HG03432 (cell line): Measurements from ENCODE around the gene C13orf46.
"Not testable (repeated sequence)": the region's sequence is repeated elsewhere in the genome, so short reads cannot be mapped to it uniquely, and the experiment has no call there.

Experiments used
- ATAC-seq: cut with Tn5 transposase; IDR thresholded peaks from one replicate; pipeline ENCODE4 v1.9.1; 2021; ENCODE audit warnings: mild to moderate bottlenecking, moderate library complexity; ENCODE audit not compliant: unreplicated experiment

Gene C13orf46

GRCh38 chr13:113995051-113995601, 21.2 kb upstream of the C13orf46 start:
- ATAC-seq: no peak

DNA sequence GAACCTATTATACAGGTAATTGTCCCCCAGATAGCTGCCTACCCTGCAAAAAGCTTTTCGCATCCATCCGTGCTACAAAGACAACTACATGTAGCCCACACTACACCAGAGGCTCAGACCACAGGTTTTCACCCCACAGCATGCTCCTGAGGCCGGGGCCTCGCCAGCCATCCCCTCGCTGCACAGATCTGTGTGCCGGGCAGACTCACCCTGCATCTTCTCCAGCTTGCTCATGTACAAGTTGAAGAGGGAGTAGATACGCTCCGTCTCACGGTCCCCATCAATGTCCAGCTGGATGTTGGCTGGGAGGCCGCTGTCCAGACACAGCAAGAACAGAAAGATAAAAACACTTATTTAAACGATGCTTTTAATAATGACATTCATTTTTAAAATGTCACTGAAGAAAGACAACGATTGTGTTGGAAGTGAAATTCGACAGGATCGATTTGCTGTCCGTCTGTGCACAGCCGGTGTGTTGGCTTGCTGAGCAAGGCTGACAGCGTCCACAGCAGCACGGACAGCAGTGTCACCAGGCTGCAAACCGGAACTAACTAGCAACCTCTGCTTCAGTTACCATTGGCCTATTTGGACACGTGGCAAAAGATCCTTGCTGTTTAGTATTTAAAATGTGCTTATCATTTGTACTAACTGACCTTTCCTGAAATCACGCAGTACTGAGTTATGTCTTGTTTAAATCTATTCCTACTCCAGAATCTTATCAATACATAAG, 18.6 kb upstream of the C13orf46 start:
- no peak for ATAC-seq

- ATAC-seq: no peak
These were observed 17.9 kb upstream of the C13orf46 start for GRCh38 chr13:113991676-113992179.

DNA sequence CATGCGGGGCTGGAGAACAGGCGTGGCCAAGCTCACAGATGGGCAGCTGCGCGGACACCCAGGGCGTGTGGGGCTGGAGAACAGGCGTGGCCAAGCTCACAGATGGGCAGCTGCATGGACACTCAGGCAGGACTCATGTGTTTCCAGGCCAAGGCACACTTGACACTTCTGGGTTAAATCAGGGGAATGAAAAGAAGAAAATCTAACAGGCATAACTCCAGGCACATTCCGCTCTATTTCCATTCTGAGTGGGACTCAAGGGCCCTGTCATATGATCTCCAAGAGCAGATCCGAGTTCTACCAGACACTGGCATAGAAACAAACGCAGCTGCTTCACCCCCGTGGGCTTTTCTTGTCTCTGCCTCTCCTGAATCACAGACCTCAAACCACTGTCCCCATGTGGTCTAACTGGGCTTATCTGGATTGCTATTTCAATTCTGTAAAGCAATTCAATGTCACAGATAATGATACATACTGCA, 17.4 kb upstream of the C13orf46 start:
- ATAC-seq: no peak

GRCh38 chr13:113990321-113990837, 16.5 kb upstream of the C13orf46 start:
- no peak for ATAC-seq

DNA sequence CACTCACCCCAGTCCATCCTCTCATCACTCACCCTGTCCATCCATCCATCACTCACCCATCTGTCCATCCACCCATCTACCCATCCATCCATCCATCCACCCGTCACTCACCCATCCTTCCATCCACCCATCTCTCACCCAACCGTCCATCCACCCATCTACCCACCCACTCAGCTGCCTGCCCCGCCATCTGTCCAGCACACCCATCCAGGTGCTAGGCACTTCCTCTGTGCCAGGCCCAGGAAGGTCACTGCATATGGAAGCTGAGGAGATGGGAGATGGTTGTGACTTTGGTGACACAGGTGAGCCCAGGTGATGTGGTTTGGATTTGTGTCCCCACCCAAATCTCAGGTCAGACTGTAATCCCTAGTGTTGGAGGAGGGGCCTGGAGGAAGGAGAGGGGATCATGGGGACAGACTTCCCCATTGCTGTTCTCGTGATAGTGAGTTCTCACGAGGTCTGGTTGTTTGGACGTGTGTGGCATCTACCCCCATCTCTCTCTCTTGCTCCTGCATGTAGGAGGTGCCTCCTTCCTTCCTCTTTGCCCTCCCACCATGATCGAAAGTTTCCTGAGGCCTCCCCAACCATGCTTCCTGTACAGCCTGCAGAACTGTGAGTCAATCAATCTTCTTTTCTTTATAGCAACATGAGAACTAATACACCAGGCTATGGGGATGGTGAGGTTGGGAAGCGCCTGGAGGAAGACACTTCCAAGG, 15.9 kb upstream of the C13orf46 start:
- no peak for ATAC-seq

DNA sequence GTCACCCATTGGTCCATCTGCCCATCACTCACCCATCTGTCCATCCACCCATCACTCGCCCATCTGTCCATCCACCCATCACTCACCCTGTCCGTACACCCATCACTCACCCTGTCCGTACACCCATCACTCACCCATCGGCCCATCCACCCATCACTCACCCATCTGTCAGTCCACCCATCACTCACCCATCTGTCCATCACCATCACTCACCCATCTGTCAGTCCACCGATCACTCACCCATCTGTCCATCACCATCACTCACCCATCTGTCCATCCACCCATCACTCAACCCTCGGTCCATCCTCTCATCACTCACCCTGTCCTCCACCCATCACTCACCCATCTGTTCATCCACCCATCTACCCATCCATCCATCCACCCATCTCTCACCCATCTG, 15.0 kb upstream of the C13orf46 start:
- not testable (repeated sequence) for ATAC-seq

- no peak for ATAC-seq
These were observed 8.4 kb upstream of the C13orf46 start for GRCh38 chr13:113982296-113982661.

DNA sequence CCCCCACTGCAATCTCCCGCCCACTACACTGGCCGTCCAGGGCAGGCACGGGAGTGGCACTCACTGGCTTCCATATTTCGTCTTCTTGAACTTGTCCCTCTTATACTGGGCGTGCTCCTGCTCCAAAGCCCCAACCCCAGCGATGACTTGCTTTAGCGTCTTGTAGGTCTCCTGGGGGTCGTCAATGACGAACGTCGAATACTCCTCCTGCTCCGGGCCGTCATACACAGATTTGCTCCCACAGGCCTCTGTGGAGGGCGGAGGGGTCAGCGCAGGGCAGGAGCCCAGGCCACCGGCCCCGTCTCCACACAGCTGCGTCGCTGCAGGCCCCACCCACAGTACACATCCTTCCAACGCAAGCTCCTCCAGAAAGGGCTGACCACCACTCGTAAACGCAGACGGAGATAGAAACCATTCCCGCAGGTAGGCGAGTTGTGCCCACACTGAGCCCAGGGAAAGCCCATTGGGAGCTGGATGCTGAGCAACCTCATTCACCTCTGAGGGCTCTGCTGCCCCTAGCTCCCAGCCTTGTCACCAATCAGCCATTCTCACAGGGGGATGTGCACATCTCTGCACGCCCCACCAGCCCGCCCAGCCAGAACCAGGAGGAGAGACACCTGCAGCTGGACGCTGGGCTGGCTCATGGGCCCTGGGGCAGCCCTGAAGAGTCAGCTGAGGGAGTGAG, 7.9 kb upstream of the C13orf46 start:
- ATAC-seq: no peak

- ATAC-seq: no peak
These were observed 7.3 kb upstream of the C13orf46 start for GRCh38 chr13:113981194-113981605.

DNA sequence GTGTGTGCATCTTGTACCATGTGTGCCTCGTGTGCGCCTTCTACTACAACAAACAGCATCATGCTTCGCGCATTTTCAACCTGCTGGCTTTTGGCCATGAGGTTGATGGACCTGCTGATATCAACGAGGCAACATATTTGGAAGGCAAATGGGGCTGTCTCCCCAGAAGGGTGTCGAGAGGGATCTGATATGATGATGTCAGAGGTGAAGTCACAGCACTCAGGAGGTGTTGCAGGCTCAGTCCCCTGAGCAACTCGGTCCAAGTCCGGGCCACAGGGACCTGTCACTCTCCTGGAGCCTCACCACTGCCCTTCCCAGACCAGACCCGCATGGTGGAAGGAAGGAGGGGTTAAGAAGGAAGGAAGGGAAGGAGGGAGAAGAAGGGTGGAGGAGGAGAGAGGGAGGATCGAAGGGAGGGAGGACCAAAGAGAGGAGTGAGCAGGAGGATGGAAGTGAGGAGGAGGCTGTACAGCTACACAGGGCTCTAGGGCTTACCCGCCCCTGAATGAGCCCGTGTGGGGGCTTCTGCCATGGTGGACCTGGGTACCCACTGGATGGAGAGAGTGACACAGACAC, 6.7 kb upstream of the C13orf46 start:
- ATAC-seq: no peak

DNA sequence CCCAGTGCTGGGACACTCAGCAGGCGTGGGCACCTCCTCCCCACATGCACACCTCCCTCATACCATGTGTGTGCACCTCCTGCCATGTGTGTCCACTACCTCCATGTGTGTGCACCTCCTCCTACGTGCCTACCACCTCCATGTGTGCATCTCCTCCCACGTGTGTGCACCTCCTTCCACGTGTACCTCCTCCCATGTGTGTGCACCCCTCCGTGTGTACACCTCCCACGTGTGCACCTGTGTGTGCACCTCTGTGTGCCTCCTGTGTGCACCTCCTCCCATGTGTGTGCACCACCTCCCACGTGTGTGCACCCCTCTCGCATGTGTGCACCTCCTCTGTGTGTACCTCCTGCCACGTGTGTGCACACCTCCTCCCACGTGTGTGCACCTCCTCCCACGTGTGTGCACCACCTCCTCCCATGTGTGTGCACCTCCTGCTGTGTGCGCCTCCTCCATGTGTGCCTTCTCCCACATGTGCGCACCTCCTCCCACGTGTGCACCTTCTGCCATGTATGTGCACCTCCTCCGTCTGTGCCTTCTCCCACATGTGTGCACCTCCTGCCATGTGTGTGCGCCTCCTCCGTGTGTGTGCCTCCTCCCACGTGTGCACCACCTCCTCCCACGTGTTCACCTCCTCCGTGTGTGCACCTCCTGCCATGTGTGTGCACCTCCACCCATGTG, 6.1 kb upstream of the C13orf46 start:
- ATAC-seq: no peak

DNA sequence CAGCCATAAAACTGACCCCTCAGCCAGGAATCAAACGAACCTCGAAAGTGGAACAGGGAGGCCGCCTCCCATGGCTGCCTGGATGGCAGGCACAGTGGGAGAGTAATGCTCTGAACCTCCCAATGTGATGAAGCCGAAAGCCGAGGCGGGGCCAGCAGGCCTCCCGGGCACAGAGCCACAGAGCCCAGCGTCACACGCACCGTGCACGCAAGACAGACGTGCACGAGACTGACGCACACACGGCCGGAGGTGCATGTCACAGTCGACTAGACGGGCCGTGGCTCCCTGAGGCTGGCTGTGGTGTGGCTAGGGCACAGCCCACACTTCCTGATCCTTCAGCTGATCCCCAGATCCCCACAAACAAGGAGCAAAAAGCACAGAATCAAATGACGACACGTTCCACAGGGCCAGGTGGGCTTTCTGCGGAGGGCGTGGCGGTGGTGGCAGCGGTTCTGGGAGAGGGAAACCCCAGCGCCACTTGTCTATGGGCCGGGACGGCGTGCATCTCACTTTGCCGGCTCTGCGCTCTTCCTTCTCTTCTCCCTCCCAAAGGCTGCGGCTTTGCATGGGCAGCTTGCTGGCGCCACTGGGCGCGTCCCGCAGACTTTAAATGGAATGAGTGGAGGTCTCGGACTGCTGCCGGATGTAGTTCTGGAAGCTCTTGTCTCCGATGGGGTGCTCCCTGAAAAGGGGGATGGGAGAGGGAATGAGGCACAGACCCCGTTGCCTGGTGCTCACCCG, 5.0 kb upstream of the C13orf46 start:
- no peak for ATAC-seq

DNA sequence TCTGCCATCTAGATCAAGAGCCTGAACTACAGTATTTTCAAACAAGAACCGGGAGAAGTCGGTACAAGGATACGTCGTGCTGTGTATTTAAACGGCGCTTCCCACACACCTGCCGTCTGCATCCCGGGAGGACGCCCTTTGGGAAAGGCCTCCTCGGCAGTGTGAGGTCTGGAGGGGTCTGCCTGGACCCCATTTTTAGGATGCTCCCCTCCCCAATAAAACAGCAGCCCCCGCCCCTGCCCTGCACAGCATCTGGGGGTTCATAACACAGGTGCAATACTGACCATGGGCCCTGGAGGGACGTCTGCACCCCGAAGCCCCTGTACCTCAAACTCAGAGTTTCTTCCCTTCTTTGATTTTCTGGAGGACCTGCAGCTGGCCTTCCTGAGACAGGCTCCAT, 4.1 kb upstream of the C13orf46 start:
- no peak for ATAC-seq

- no peak for ATAC-seq
These were observed 3.1 kb upstream of the C13orf46 start for GRCh38 chr13:113976711-113977684.

DNA sequence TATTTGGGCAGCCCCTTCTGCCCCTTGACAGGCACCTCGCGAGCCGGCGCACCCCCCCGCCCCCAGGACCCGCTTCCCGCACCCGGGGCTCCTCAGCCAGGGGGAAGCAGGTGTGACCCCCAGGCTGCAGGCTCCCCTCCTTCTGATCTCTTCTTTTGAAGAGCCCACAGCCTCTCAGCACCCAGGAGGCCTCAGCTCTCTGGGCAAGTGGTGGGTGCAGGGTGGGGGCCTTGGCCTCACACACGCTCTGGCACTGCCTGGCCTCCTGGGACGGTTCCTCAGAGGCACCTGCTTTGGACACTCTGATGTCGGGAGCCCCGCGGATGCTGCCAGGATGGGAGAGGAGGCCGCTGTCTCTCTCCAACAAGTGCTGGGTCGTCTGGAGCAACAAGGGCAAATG, 1.5 kb upstream of the C13orf46 start:
- ATAC-seq: no peak

GRCh38 chr13:113974304-113975281, 717 bp upstream of the C13orf46 start:
- ATAC-seq: no peak
